GM23248 (cell line): ENCODE data around the gene LMF1.

Source experiments
- EZH2 ChIP-seq: fragments of 200-600 bp; sonication (generic); IDR thresholded peaks from 2 replicates; pipeline ENCODE4 v1.6.1; 2018; ENCODE audit warnings: antibody characterized with exemption, mild to moderate bottlenecking; ENCODE audit not compliant: insufficient read depth, poor library complexity, severe bottlenecking
- EZH2phosphoT487 ChIP-seq: fragments of 200-600 bp; sonication (generic); IDR thresholded peaks from 2 replicates; pipeline ENCODE4 v1.6.1; 2018; ENCODE audit warnings: antibody characterized with exemption, moderate library complexity, mild to moderate bottlenecking, low read depth; ENCODE audit not compliant: insufficient read depth

DNA sequence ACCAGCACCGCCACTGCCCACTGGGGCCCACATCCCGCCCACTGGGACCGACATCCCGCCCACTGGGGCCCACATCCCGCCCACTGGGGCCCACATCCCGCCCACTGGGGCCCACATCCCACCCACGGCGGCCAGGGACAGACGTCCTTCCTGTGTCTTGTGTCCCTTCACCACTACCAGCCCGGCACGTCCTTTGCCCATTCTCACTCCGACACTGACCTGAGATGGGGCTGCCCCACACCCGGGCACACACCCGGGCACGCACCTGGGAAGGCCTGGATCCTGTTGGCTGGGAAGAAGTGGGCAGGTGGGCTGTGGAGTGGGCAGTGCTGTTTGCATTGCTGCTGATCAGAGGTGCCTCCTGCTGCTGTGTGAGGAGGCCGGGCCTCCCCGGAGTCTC, 141.9 kb downstream of the LMF1 start:
- TF ChIP-seq EZH2, result no peak
- no peak for TF ChIP-seq EZH2phosphoT487
